Thymus (tissue), 11 donors: Measurements from ENCODE around the gene TGFBR3L. TPM values are rescaled to one million over a fixed set of nuclear protein-coding genes. Genes with fewer than 3 reads are reported as not detected.

ENCODE experiments used
- DNase-seq, 9 donors: peaks; one replicate each; pipeline ENCODE4 v3.0.0-alpha.2; 2013; ENCODE audit warnings: low spot score in 9 of 9, low read depth in 6 of 9, missing footprints in 1 of 9
- H3K27ac ChIP-seq, 2 donors: one replicate each; pipeline ENCODE4 v1.5.1; 2013; ENCODE audit warnings: control low read depth in 1 of 2, low read depth in 1 of 2, low read length in 1 of 2, mild to moderate bottlenecking in 1 of 2, moderate library complexity in 1 of 2
- H3K27me3 ChIP-seq, 2 donors: one replicate each; pipeline ENCODE4 v1.5.1; 2013; ENCODE audit warnings: low read length in 1 of 2; ENCODE audit not compliant: control insufficient read depth in 2 of 2, insufficient read depth in 1 of 2
- H3K36me3 ChIP-seq, 2 donors: one replicate each; pipeline ENCODE4 v1.5.1; 2013; ENCODE audit warnings: low read length in 1 of 2, mild to moderate bottlenecking in 1 of 2, moderate library complexity in 1 of 2; ENCODE audit not compliant: control insufficient read depth in 2 of 2, insufficient read depth in 2 of 2
- H3K4me1 ChIP-seq, 2 donors: one replicate each; pipeline ENCODE4 v1.5.1; 2013; ENCODE audit warnings: low read length in 2 of 2; ENCODE audit not compliant: control insufficient read depth in 2 of 2, insufficient read depth in 2 of 2
- H3K4me3 ChIP-seq, 2 donors: one replicate each; pipeline ENCODE4 v1.5.1; 2013; ENCODE audit warnings: low read length in 2 of 2, control low read depth in 1 of 2, mild to moderate bottlenecking in 1 of 2
- H3K9me3 ChIP-seq, 2 donors: one replicate each; pipeline ENCODE4 v1.5.1; 2013; ENCODE audit warnings: low read length in 1 of 2, mild to moderate bottlenecking in 1 of 2; ENCODE audit not compliant: control insufficient read depth in 2 of 2, insufficient read depth in 1 of 2
- WGBS: extraction: QIAGEN DNeasy Blood & Tissue Kit; methylation state at CpG from one replicate; pipeline ENCODE4 v1.1.7; 2013; 5-methylcytosine and 5-hydroxymethylcytosine counted together
- polyA plus RNA-seq: library from polyadenylated mRNA; stranded (reverse); fragments of 200-250 nt; gene quantifications from one replicate; pipeline ENCODE4 v1.2.3, GENCODE V29; 2013
- total RNA-seq: library from RNA; stranded (reverse); fragments of 120-200 nt; gene quantifications from one replicate; pipeline ENCODE4 v1.2.4, GENCODE V29; 2013
- donor health status: healthy.

TGFBR3L gene
- total and polyA plus RNA-seq, 2 donors: 0.05 to 0.19 TPM

GRCh38 chr19:7877249-7877836, 37.3 kb upstream of the TGFBR3L start:
- Histone ChIP-seq H3K36me3 (no peaks in the 10 kb centered on the region), H3K4me1 (peaks cover 5 to 7% of the 10 kb centered on the region in 2 donors), H3K4me3 (no peak overlapping the region), H3K27ac (no peak overlapping the region), H3K27me3 (peaks cover 25 to 53% of the 10 kb centered on the region in 2 donors), H3K9me3 (peaks cover 2 to 10% of the 10 kb centered on the region in 2 donors)
- WGBS: 95% methylated on average over 6 of the region's 6 CpGs
- DNase-seq: no peak

- H3K27ac ChIP-seq: no peak overlapping the region
- DNase-seq: no peak
- H3K4me3 ChIP-seq: no peak overlapping the region
- H3K9me3 ChIP-seq: peaks cover 0 to 2% of the 10 kb centered on the region in 2 donors
- 90% methylated on average over 18 of the region's 18 CpGs for WGBS
- H3K36me3 ChIP-seq: no peaks in the 10 kb centered on the region
- peaks cover 7 to 34% of the 10 kb centered on the region in 2 donors for H3K27me3 ChIP-seq
- H3K4me1 ChIP-seq: peaks cover 5 to 7% of the 10 kb centered on the region in 2 donors
These were observed 35.4 kb upstream of the TGFBR3L start for GRCh38 chr19:7879111-7879807.

GRCh38 chr19:7879836-7880235, 34.8 kb upstream of the TGFBR3L start:
- DNase-seq: no peak

DNA sequence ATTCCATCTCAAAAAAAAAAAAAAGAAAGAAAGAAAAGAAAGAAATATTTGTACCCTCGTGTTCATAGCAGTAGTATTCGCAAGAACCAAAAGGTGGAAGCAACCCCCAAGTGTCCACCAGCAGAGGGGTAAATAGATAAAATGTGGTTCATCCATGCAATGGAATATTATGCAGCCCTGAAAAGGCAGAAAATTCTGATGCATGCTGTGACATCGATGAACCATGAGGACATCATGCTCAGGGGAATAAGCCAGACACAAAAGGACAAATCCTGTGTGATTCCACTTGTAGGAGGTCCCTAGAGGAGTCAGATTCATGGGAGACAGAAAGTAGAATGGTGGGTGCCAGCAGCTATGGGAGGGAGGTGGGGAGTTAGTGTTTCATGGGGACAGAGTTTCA, 32.7 kb upstream of the TGFBR3L start:
- H3K36me3 ChIP-seq: no peaks in the 10 kb centered on the region
- no peak for DNase-seq
- WGBS: 97% methylated on average over 3 of the region's 3 CpGs

More at GRCh38 chr19:7879836-7880235, 34.8 kb upstream of the TGFBR3L start:
- Histone ChIP-seq H3K9me3 (peaks cover 0 to 2% of the 10 kb centered on the region in 2 donors), H3K4me3 (no peak overlapping the region), H3K4me1 (peaks cover under 1 to 1% of the 10 kb centered on the region in 2 donors), H3K36me3 (no peaks in the 10 kb centered on the region), H3K27me3 (peaks cover 2 to 28% of the 10 kb centered on the region in 2 donors), H3K27ac (no peak overlapping the region)
- 96% methylated on average over 19 of the region's 19 CpGs for WGBS

GRCh38 chr19:7883105-7883504, 31.5 kb upstream of the TGFBR3L start:
- H3K4me1 ChIP-seq: peaks cover under 1 to 2% of the 10 kb centered on the region in 2 donors
- no peaks in the 10 kb centered on the region for H3K36me3 ChIP-seq
- H3K9me3 ChIP-seq: peaks cover 0 to 6% of the 10 kb centered on the region in 2 donors
- peaks cover 3 to 26% of the 10 kb centered on the region in 2 donors for H3K27me3 ChIP-seq
- no peak overlapping the region for H3K27ac ChIP-seq
- 99% methylated on average over 4 of the region's 4 CpGs for WGBS
- no peak for DNase-seq
- no peak overlapping the region for H3K4me3 ChIP-seq

More for the DNA sequence above, 32.7 kb upstream of the TGFBR3L start:
- peaks cover 0 to 21% of the 10 kb centered on the region in 2 donors for H3K27me3 ChIP-seq
- no peaks in the 10 kb centered on the region for H3K4me1 ChIP-seq
- no peak overlapping the region for H3K27ac ChIP-seq
- H3K9me3 ChIP-seq: no peaks in the 10 kb centered on the region
- no peak overlapping the region for H3K4me3 ChIP-seq

- no peaks in the 10 kb centered on the region for H3K36me3 ChIP-seq
- peaks cover 3 to 4% of the 10 kb centered on the region in 2 donors for H3K4me1 ChIP-seq
- no peak overlapping the region for H3K4me3 ChIP-seq
- H3K27me3 ChIP-seq: peaks cover 11 to 33% of the 10 kb centered on the region in 2 donors
- peaks cover 0 to 6% of the 10 kb centered on the region in 2 donors for H3K9me3 ChIP-seq
- 94% methylated on average over 2 of the region's 2 CpGs for WGBS
- H3K27ac ChIP-seq: no peak overlapping the region
- DNase-seq: no peak
These were observed 30.6 kb upstream of the TGFBR3L start for GRCh38 chr19:7883796-7884570.

GRCh38 chr19:7885818-7886217, 28.8 kb upstream of the TGFBR3L start:
- H3K36me3 ChIP-seq: no peaks in the 10 kb centered on the region
- H3K27me3 ChIP-seq: peaks cover 11 to 47% of the 10 kb centered on the region in 2 donors
- WGBS: 96% methylated on average over 8 of the region's 8 CpGs

DNA sequence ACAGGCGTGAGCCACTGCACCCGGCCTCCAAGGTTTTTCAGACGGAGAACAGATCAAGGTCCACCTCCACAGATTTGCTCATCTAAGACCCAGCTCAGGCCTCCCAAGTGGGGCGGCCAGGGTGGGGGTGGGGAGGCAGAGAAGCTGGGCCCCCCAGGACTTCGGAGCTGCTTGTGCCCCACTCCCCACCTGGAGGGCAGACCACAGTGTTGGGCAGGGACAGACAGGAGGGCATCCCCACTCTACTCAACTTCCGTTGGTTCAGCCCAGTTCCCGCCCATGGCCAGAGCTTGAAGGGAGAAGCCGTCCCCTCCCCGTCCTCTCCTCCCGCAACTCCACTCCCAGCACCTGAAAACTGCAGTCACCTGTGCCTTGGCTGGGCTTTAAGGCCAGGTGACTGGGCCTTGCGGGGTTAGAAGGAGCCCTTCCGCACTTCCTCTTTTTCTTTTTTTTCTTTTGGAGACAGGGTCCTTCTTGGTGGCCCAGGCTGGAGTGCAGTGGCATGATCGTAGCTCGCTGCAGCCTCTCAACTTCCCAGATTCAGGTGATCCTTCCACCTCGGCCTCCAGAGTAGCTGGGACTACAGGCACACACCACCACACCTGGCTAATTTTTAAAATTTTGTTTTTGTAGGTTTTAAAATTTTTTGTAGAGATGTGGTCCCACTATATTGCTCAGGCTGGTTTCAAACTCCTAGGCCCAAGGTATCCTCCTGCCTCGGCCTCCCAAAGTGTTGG, 27.1 kb upstream of the TGFBR3L start:
- Histone ChIP-seq H3K4me3 (no peak overlapping the region), H3K27me3 (peaks cover 11 to 55% of the 10 kb centered on the region in 2 donors), H3K36me3 (no peaks in the 10 kb centered on the region), H3K4me1 (peaks cover 3 to 4% of the 10 kb centered on the region in 2 donors), H3K9me3 (peaks cover 0 to 6% of the 10 kb centered on the region in 2 donors), H3K27ac (no peak overlapping the region)
- no peak for DNase-seq
- WGBS: 78% methylated on average over 16 of the region's 16 CpGs

More at GRCh38 chr19:7885818-7886217, 28.8 kb upstream of the TGFBR3L start:
- H3K27ac ChIP-seq: no peak overlapping the region
- DNase-seq: no peak
- peaks cover 0 to 6% of the 10 kb centered on the region in 2 donors for H3K9me3 ChIP-seq
- peaks cover 3 to 4% of the 10 kb centered on the region in 2 donors for H3K4me1 ChIP-seq
- no peak overlapping the region for H3K4me3 ChIP-seq
